ENCODE data around the gene ZNF280D. TPM values are rescaled to one million over a fixed set of nuclear protein-coding genes. Genes with fewer than 3 reads are reported as not detected.
A peak's percentile ranks its signal among the peaks of the same experiment; 100 is the strongest.

ZNF280D gene
- total and polyA plus RNA-seq, 2 of the 13 experiments (the other 11 are each of a cell fraction or from before 2014, with no cell fraction given): 7.1 to 11.9 TPM

GRCh38 chr15:56654624-56655023, 78.7 kb downstream of the ZNF280D start:
- FAIRE-seq: no peak
- no peak overlapping the region for H2AFZ ChIP-seq (ENCODE audit: low read length)
- no TSS peak for BruUV-seq (replicated peaks)
- no peak for ATAC-seq
- DNase-seq (ENCODE audit: low spot score): peak; percentile 5
- H3K9ac ChIP-seq (ENCODE audit: insufficient read depth, low read depth, low read length): no peak overlapping the region
- no peak overlapping the region for H3K4me2 ChIP-seq (ENCODE audit: low read depth, low read length)
- in situ Hi-C loops (cut with HindIII; ENCODE audit: extremely low pct_ligation_motif_present, low pct_unique_long_range_greater_than_20kb): no loop called here
- H3K79me2 ChIP-seq (ENCODE audit: insufficient read depth, low read length): no peaks in the 10 kb centered on the region
- H3K27me3 ChIP-seq (ENCODE audit: control insufficient read depth in 1 of 2, insufficient read depth in 2 of 2, low read length in 2 of 2): no peaks in the 10 kb centered on the region
- ChIA-PET CTCF (ENCODE audit: low intra/inter-chr PET ratio, low total read pairs) (no interaction called here), POLR2A (interaction anchor here (0.5 kb wide), 1 partner anchor 1184 kb away, joined by 4 read pairs; no protein-coding TSS in a partner anchor)
- no peaks in the 10 kb centered on the region for H4K20me1 ChIP-seq (ENCODE audit: insufficient read depth, low read length)
- no peaks in the 10 kb centered on the region for H3K36me3 ChIP-seq (replicated peaks in 1 of 2; ENCODE audit: control insufficient read depth in 1 of 2, insufficient read depth in 2 of 2, low read length in 2 of 2)
- peaks cover 20% of the 10 kb centered on the region for H3K4me1 ChIP-seq (ENCODE audit: insufficient read depth, low read length)
- no peak overlapping the region for H3K4me3 ChIP-seq (replicated peaks in 1 of 3; ENCODE audit: insufficient read depth in 1 of 3, low read depth in 2 of 3, low read length in 3 of 3)
- H3K9me3 ChIP-seq (ENCODE audit: low read length): no peaks in the 10 kb centered on the region
- WGBS (ENCODE audit: low lambda C conversion rate): 87% methylated on average over 3 of the region's 3 CpGs
- intact Hi-C loops (cut with micrococcal nuclease; ENCODE audit: unreplicated experiment): no loop called here
- no peak overlapping the region for H3K27ac ChIP-seq (ENCODE audit: extremely low read length, insufficient read depth, low read length)
- TF ChIP-seq ZNF44 (CRISPR knock-in tag; IDR thresholded peaks at IDR 0.05) (no peak), FOXK1 (CRISPR knock-in tag; IDR thresholded peaks at IDR 0.05; ENCODE audit: borderline replicate concordance, low read depth) (no peak), ZFP36 (IDR thresholded peaks at IDR 0.05; ENCODE audit: borderline replicate concordance, low read depth, low read length, partially characterized antibody) (no peak), CREBL2 (CRISPR knock-in tag; IDR thresholded peaks at IDR 0.05; ENCODE audit: borderline replicate concordance) (no peak), SAFB2 (CRISPR knock-in tag; IDR thresholded peaks at IDR 0.05; ENCODE audit: borderline replicate concordance, low read depth) (no peak), BRCA1 (CRISPR knock-in tag; IDR thresholded peaks at IDR 0.05) (no peak), MTERF4 (CRISPR knock-in tag; IDR thresholded peaks at IDR 0.05) (no peak), GMEB1 (CRISPR knock-in tag; IDR thresholded peaks at IDR 0.05; ENCODE audit: borderline replicate concordance) (no peak), NR0B2 (CRISPR knock-in tag; IDR thresholded peaks at IDR 0.05) (no peak), ZNF574 (CRISPR knock-in tag; IDR thresholded peaks at IDR 0.05) (no peak), ZNF275 (CRISPR knock-in tag; IDR thresholded peaks at IDR 0.05; ENCODE audit: borderline replicate concordance) (no peak), ZNF674 (CRISPR knock-in tag; IDR thresholded peaks at IDR 0.05; ENCODE audit: low read depth) (no peak), ZNF282 (IDR thresholded peaks at IDR 0.05; ENCODE audit: partially characterized antibody) (no peak), ZNF430 (CRISPR knock-in tag; IDR thresholded peaks at IDR 0.05) (no peak)
